H1 (cell line): Measurements from ENCODE around the gene PKIB. TPM values are rescaled to one million over a fixed set of nuclear protein-coding genes. Genes with fewer than 3 reads are reported as not detected.

Experiments used
- CTCF ChIA-PET: fragments of 300-600 bp; sonication (Branson Sonifier 250); formaldehyde crosslinking; loops from one replicate; lab custom pipeline; 2021; ENCODE audit not compliant: partially characterized antibody; lab: Charles Lee
- POLR2A ChIA-PET: fragments of 300-600 bp; sonication (Branson Sonifier 250); formaldehyde crosslinking; loops from one replicate; lab custom pipeline; 2021; ENCODE audit warnings: inconsistent platforms; ENCODE audit not compliant: partially characterized antibody; lab: Charles Lee
- DNase-seq, 2 experiments: peaks; one replicate each; pipeline versions ENCODE4 v3.0.0 to v3.0.0-alpha.2; 2010 to 2022; ENCODE audit warnings: low spot score in 2 of 2, low read depth in 1 of 2, mixed read lengths in 1 of 2
- FAIRE-seq: peaks from 2 replicates; lab custom pipeline; 2011; peaks lifted over from hg19 to GRCh38; lab: Jason Lieb, UNC
- H2AFZ ChIP-seq: 2 replicates; pipeline ENCODE4 v1.8.1; 2012; ENCODE audit warnings: low read length, inconsistent platforms
- H2AK5ac ChIP-seq: 2 replicates; pipeline ENCODE4 v1.6.1; 2013; ENCODE audit warnings: low read depth, low read length
- H2BK120ac ChIP-seq: replicated peaks from 2 replicates; pipeline ENCODE3; 2013; ENCODE audit warnings: low read depth, low read length, inconsistent platforms
- H2BK12ac ChIP-seq: 2 replicates; pipeline ENCODE4 v1.6.1; 2013; ENCODE audit warnings: low read depth, low read length
- H2BK15ac ChIP-seq: 2 replicates; pipeline ENCODE4 v1.6.1; 2013; ENCODE audit warnings: low read length
- H2BK20ac ChIP-seq: 2 replicates; pipeline ENCODE4 v1.6.1; 2013; ENCODE audit warnings: low read length
- H2BK5ac ChIP-seq: 2 replicates; pipeline ENCODE4 v1.6.1; 2013; ENCODE audit warnings: low read depth, low read length
- H3K14ac ChIP-seq: 2 replicates; pipeline ENCODE4 v1.6.1; 2013; ENCODE audit warnings: inconsistent platforms; ENCODE audit not compliant: insufficient read length
- H3K18ac ChIP-seq: 2 replicates; pipeline ENCODE4 v1.6.1; 2013; ENCODE audit warnings: low read length; ENCODE audit errors: extremely low read depth
- H3K23ac ChIP-seq: 2 replicates; pipeline ENCODE4 v1.6.1; 2013; ENCODE audit warnings: inconsistent platforms; ENCODE audit not compliant: insufficient read length
- H3K23me2 ChIP-seq: 2 replicates; pipeline ENCODE4 v1.6.1; 2013; ENCODE audit warnings: low read depth, low read length
- H3K27ac ChIP-seq: 2 replicates; pipeline ENCODE4 v1.6.1; 2011; ENCODE audit warnings: low read depth, low read length, inconsistent platforms
- H3K27me3 ChIP-seq, 4 experiments: replicated peaks in 1 of 4; 1 replicate in 1 of 4; 2 replicates in 3 of 4; pipeline versions ENCODE4 v1.6.1 to v1.8.1; 2011 to 2013; ENCODE audit warnings: low read length in 3 of 4, mild to moderate bottlenecking in 3 of 4, inconsistent platforms in 2 of 4, mixed read lengths in 2 of 4, moderate library complexity in 1 of 4; ENCODE audit not compliant: control insufficient read depth in 3 of 4, insufficient read depth in 3 of 4; ENCODE audit errors: extremely low read depth in 1 of 4
- H3K36me3 ChIP-seq, 4 experiments: 2 replicates each; pipeline versions ENCODE4 v1.6.1 to v1.8.1; 2011 to 2013; ENCODE audit warnings: mild to moderate bottlenecking in 4 of 4, low read length in 3 of 4, moderate library complexity in 2 of 4, control low read depth in 1 of 4, inconsistent platforms in 1 of 4; ENCODE audit not compliant: insufficient read depth in 4 of 4, control insufficient read depth in 2 of 4
- H3K4ac ChIP-seq: replicated peaks from 2 replicates; pipeline ENCODE3; 2013; ENCODE audit warnings: low read length, low read depth, mixed read lengths, inconsistent platforms; ENCODE audit not compliant: insufficient read length
- H3K4me1 ChIP-seq, 4 experiments: replicated peaks in 1 of 4; 1 replicate in 1 of 4; 2 replicates in 3 of 4; pipeline versions ENCODE4 v1.6.1 to v1.8.1; 2011 to 2013; ENCODE audit warnings: low read length in 3 of 4, inconsistent platforms in 2 of 4, mixed read lengths in 1 of 4; ENCODE audit not compliant: insufficient read depth in 4 of 4, control insufficient read depth in 3 of 4
- H3K4me2 ChIP-seq, 2 experiments: 2 replicates each; pipeline versions ENCODE4 v1.6.1 to v1.8.1; 2011 to 2013; ENCODE audit warnings: low read depth in 2 of 2, low read length in 2 of 2, control low read depth in 1 of 2, inconsistent platforms in 1 of 2, mild to moderate bottlenecking in 1 of 2; ENCODE audit not compliant: insufficient read depth in 1 of 2
- H3K4me3 ChIP-seq, 4 experiments: fragments of 200-600, 300-600 bp in 1 of 4; sonication (generic), shearing (Covaris generic), sonication (Bioruptor Twin) in 1 of 4; 2 replicates each; pipeline versions ENCODE4 v1.5.1 to v1.8.1; 2011 to 2016; ENCODE audit warnings: low read length in 4 of 4, low read depth in 3 of 4, control low read depth in 2 of 4, inconsistent platforms in 2 of 4, mild to moderate bottlenecking in 2 of 4, mixed read lengths in 1 of 4, moderate library complexity in 1 of 4; ENCODE audit not compliant: insufficient read depth in 2 of 4; ENCODE audit errors: extremely low read depth in 1 of 4
- H3K56ac ChIP-seq: replicated peaks from 2 replicates; pipeline ENCODE3; 2013; ENCODE audit warnings: low read depth, mild to moderate bottlenecking, mixed read lengths, low read length, inconsistent platforms; ENCODE audit not compliant: insufficient read length
- H3K79me1 ChIP-seq: 2 replicates; pipeline ENCODE4 v1.6.1; 2013; ENCODE audit warnings: low read depth, low read length, control low read depth
- H3K79me2 ChIP-seq, 2 experiments: 2 replicates each; pipeline versions ENCODE4 v1.6.1 to v1.8.1; 2012 to 2013; ENCODE audit warnings: low read length in 2 of 2, mild to moderate bottlenecking in 2 of 2, inconsistent platforms in 1 of 2; ENCODE audit not compliant: insufficient read depth in 2 of 2, control insufficient read depth in 1 of 2
- H3K9ac ChIP-seq, 4 experiments: replicated peaks in 1 of 4; 1 replicate in 1 of 4; 2 replicates in 3 of 4; pipeline versions ENCODE4 v1.6.1 to v1.8.1; 2011 to 2013; ENCODE audit warnings: low read depth in 3 of 4, low read length in 3 of 4, control low read depth in 2 of 4, mild to moderate bottlenecking in 2 of 4, moderate library complexity in 2 of 4, inconsistent platforms in 1 of 4; ENCODE audit errors: extremely low read depth in 1 of 4
- H3K9me3 ChIP-seq, 2 experiments: 2 replicates each; pipeline versions ENCODE4 v1.6.1 to v1.8.1; 2012 to 2013; ENCODE audit warnings: mild to moderate bottlenecking in 2 of 2, moderate library complexity in 2 of 2, control low read depth in 1 of 2, inconsistent platforms in 1 of 2, low read depth in 1 of 2, low read length in 1 of 2, mixed read lengths in 1 of 2; ENCODE audit not compliant: insufficient read depth in 2 of 2
- H4K20me1 ChIP-seq, 2 experiments: replicated peaks in 1 of 2; 2 replicates each; pipeline versions ENCODE3 to v1.8.1; 2011 to 2013; ENCODE audit warnings: inconsistent platforms in 2 of 2, low read length in 2 of 2, mild to moderate bottlenecking in 1 of 2; ENCODE audit not compliant: insufficient read depth in 2 of 2, control insufficient read depth in 1 of 2
- H4K5ac ChIP-seq: 2 replicates; pipeline ENCODE4 v1.6.1; 2013; ENCODE audit warnings: low read length, low read depth, mixed read lengths, inconsistent platforms; ENCODE audit not compliant: insufficient read length
- H4K8ac ChIP-seq: 2 replicates; pipeline ENCODE4 v1.8.0; 2013; ENCODE audit warnings: mild to moderate bottlenecking, moderate library complexity, low read length, inconsistent platforms; ENCODE audit not compliant: insufficient read depth; ENCODE audit errors: extremely low read depth
- H4K91ac ChIP-seq: replicated peaks from 2 replicates; pipeline ENCODE3; 2013; ENCODE audit warnings: low read length, mixed read lengths, inconsistent platforms; ENCODE audit not compliant: insufficient read length
- HDAC6 ChIP-seq: IDR thresholded peaks from one replicate; pipeline ENCODE4 v1.7.1; 2012; ENCODE audit warnings: low read depth, mild to moderate bottlenecking, inconsistent platforms, low read length, moderate library complexity
- SP1 ChIP-seq: IDR thresholded peaks from 2 replicates; pipeline ENCODE4 v1.6.1; 2011; ENCODE audit warnings: low read depth, low read length
- WGBS, 2 experiments: shearing (Covaris generic) in 1 of 2; methylation state at CpG; one replicate each; pipeline versions ENCODE4 v1.1.6 to v1.1.7; 2013 to 2015; ENCODE audit warnings: low lambda C conversion rate in 2 of 2, mixed read lengths in 2 of 2, inconsistent platforms in 1 of 2, low coverage in 1 of 2, missing lambda C conversion rate in 1 of 2; ENCODE audit not compliant: insufficient replicate concordance in 2 of 2, insufficient coverage in 1 of 2, insufficient read length in 1 of 2; ENCODE audit errors: extremely low coverage in 1 of 2, missing lambda C conversion rate in 1 of 2; 5-methylcytosine and 5-hydroxymethylcytosine counted together
- polyA plus RNA-seq, 7 experiments: library from polyadenylated mRNA; depleted of rRNA in 3 of 7; stranded (reverse) in 5 of 7; unstranded in 2 of 7; fragments of >200 nt in 5 of 7; fragments of 200-250 nt in 2 of 7; gene quantifications; 1 replicate in 5 of 7; 2 replicates in 1 of 7; 4 replicates in 1 of 7; pipeline versions ENCODE4 v1.2.1 to v1.2.3, GENCODE V29; 2011 to 2013; ENCODE audit warnings: missing spikeins in 2 of 7, mixed read lengths in 2 of 7
- total RNA-seq: library from RNA; stranded (reverse); fragmentation: NEBNext Ultra II Directional; extraction: Animal tissue kit (Norgen Biotek cat#: 25700); gene quantifications from 2 replicates; pipeline ENCODE4 v1.2.1, GENCODE V29; 2021
- TF ChIP-seq, protein P1 (sequence below): IDR thresholded peaks from 2 replicates; pipeline ENCODE4 v1.6.1; 2011; ENCODE audit warnings: low read depth, mild to moderate bottlenecking, low read length; ENCODE audit not compliant: insufficient read depth

Gene PKIB
- total and polyA plus RNA-seq, 2 of the 8 experiments (the other 6 are each of a cell fraction or from before 2014, with no cell fraction given), result 13.5 to 73.3 TPM

DNA sequence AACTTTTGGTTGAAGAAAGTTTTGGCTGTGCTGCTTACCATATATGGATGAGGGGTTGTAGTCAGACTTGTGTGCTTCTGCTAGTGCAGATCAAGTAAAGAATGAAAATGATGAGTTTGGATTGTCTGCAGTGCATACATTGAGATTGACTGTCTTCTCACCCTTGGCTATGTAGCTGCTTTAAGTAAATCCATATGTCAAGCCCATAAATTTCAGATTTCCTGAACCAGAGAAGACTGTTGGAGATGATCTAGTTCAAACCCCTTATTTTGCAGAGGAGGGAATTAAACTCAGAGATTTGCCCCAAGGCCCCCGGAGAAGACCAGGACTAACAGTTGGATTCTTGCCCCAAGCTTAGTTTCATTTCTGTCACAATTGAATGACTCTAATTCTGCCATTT lies 67.2 kb downstream of the PKIB start:
- Histone ChIP-seq H3K4me1 (no peaks in the 10 kb centered on the region), H2AFZ (no peak overlapping the region), H3K23ac (no peak overlapping the region), H3K27me3 (no peaks in the 10 kb centered on the region), H3K4me2 (no peak overlapping the region), H2BK20ac (no peak overlapping the region), H3K4me3 (no peak overlapping the region), H3K79me1 (no peaks in the 10 kb centered on the region), H3K9me3 (peaks cover 0 to 3% of the 10 kb centered on the region in 2 experiments; a peak in 1 of 4 replicates), H2BK15ac (no peak overlapping the region), H3K4ac (no peak overlapping the region), H4K8ac (no peak overlapping the region), H3K9ac (no peak overlapping the region), H3K56ac (no peak overlapping the region), H2AK5ac (no peak overlapping the region), H4K91ac (no peak overlapping the region), H2BK5ac (no peak overlapping the region), H2BK120ac (no peak overlapping the region), H2BK12ac (no peak overlapping the region), H3K14ac (no peak overlapping the region), H3K23me2 (no peaks in the 10 kb centered on the region), H3K27ac (no peak overlapping the region), H3K36me3 (peaks cover 0 to 15% (median 2%) of the 10 kb centered on the region in 4 experiments; a peak in 2 of 8 replicates), H3K79me2 (no peaks in the 10 kb centered on the region), H4K20me1 (no peaks in the 10 kb centered on the region), H3K18ac (no peak overlapping the region), H4K5ac (no peak overlapping the region)
- DNase-seq (no peak), FAIRE-seq (no peak)
- ChIA-PET CTCF (interaction anchor here (0.9 to 1.2 kb wide), 2 partner anchors 9 to 10 kb away, joined by 3 to 5 read pairs; no protein-coding TSS in a partner anchor), POLR2A (no interaction called here)
- 100% methylated on average over 1 of the region's 1 CpG; no CpG with 5 or more reads in 1 of the 2 experiments for WGBS, 2 experiments
- TF ChIP-seq SP1, result no peak
- TF ChIP-seq HDAC6, result no peak
- TF ChIP-seq, protein P1, sequence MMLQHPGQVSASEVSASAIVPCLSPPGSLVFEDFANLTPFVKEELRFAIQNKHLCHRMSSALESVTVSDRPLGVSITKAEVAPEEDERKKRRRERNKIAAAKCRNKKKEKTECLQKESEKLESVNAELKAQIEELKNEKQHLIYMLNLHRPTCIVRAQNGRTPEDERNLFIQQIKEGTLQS, result no peak
